ENCODE results near the gene RYR1. TPM values are rescaled to one million over a fixed set of nuclear protein-coding genes. Genes with fewer than 3 reads are reported as not detected.

RYR1 gene
- total RNA-seq, 2 experiments from 2014 or later, result 0.54 to 1.4 TPM

DNA sequence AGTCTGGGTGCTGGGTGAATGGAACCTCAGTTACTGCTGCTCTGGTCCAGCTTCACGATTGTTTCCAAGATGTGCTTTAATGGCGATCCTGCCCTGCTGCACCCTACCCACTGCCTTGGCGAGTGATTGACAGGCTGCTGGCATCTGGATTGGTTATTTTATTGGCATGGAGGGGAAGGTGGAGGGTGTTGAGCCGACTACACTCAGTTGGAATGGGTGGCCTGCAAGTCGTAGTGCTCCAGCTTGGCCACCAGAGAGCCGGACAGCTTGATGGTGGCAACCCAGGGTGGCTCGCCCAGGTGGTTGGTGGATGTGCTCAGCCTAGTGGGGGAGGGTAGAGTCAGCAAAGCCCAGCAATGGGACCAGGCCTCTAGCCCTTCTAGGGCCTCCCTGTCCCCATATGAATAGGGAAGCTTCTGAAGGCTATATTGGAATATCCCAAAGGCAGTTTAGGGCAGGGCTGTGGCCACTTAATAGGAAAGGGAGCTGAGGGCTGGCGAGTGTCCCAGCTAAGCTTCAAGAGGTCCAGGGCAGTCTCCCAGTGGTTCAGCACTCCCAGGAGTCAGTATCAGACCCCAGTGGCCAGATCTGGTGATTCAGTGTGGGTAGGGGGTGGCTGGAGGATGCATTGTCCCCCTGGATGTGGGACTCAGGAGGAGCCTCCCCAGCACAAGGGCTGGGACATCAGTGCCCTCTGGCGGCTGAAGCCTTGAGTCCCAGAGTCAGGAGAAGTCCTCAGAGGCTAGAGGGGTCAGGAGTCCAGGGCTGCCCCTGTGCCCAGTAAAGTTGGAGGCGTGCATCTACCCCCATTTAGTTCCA is 49.1 kb upstream of the RYR1 start:
- POLR2A ChIA-PET, result no interaction called here
- DNase-seq (ENCODE audit: low spot score), result peak; percentile 25
- H2AFZ ChIP-seq (ENCODE audit: low read length), result no peak overlapping the region
- H3K9me2 ChIP-seq (ENCODE audit: insufficient read depth, low read length), result no peaks in the 10 kb centered on the region
- H3K36me3 ChIP-seq (ENCODE audit: insufficient read depth, low read length), result peaks cover 49% of the 10 kb centered on the region
- no peaks in the 10 kb centered on the region for H3K9me3 ChIP-seq (ENCODE audit: low read length)
- H4K20me1 ChIP-seq (ENCODE audit: insufficient read depth, low read length), result no peaks in the 10 kb centered on the region
- TF ChIP-seq EZH2phosphoT487 (IDR thresholded peaks at IDR 0.05; ENCODE audit: borderline replicate concordance, low read depth, low read length), result no peak
- TF ChIP-seq, protein P1, sequence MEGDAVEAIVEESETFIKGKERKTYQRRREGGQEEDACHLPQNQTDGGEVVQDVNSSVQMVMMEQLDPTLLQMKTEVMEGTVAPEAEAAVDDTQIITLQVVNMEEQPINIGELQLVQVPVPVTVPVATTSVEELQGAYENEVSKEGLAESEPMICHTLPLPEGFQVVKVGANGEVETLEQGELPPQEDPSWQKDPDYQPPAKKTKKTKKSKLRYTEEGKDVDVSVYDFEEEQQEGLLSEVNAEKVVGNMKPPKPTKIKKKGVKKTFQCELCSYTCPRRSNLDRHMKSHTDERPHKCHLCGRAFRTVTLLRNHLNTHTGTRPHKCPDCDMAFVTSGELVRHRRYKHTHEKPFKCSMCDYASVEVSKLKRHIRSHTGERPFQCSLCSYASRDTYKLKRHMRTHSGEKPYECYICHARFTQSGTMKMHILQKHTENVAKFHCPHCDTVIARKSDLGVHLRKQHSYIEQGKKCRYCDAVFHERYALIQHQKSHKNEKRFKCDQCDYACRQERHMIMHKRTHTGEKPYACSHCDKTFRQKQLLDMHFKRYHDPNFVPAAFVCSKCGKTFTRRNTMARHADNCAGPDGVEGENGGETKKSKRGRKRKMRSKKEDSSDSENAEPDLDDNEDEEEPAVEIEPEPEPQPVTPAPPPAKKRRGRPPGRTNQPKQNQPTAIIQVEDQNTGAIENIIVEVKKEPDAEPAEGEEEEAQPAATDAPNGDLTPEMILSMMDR (conservative IDR thresholded peaks at IDR 0.05; ENCODE audit: low read length), result peak; percentile 65
- no peak overlapping the region for H3K27ac ChIP-seq (ENCODE audit: low read depth, low read length, poor library complexity, severe bottlenecking)
- CTCF ChIA-PET (ENCODE audit: unreplicated experiment), result interaction anchor here (0.6 kb wide), 1 partner anchor 176 kb away, joined by 4 read pairs; no protein-coding TSS in a partner anchor
- intact Hi-C loops (cut with micrococcal nuclease; ENCODE audit: unreplicated experiment), result no loop called here
- peaks cover 9% of the 10 kb centered on the region for H3K4me1 ChIP-seq (ENCODE audit: insufficient read depth, low read length, poor library complexity, severe bottlenecking)
- BruUV-seq (replicated peaks), result no TSS peak
- H3K79me2 ChIP-seq (ENCODE audit: insufficient read depth, low read depth, low read length), result no peaks in the 10 kb centered on the region
- H3K4me2 ChIP-seq (ENCODE audit: low read length), result no peak overlapping the region
- no peak overlapping the region for H3K4me3 ChIP-seq (ENCODE audit: low read depth, low read length, poor library complexity, severe bottlenecking)

DNA sequence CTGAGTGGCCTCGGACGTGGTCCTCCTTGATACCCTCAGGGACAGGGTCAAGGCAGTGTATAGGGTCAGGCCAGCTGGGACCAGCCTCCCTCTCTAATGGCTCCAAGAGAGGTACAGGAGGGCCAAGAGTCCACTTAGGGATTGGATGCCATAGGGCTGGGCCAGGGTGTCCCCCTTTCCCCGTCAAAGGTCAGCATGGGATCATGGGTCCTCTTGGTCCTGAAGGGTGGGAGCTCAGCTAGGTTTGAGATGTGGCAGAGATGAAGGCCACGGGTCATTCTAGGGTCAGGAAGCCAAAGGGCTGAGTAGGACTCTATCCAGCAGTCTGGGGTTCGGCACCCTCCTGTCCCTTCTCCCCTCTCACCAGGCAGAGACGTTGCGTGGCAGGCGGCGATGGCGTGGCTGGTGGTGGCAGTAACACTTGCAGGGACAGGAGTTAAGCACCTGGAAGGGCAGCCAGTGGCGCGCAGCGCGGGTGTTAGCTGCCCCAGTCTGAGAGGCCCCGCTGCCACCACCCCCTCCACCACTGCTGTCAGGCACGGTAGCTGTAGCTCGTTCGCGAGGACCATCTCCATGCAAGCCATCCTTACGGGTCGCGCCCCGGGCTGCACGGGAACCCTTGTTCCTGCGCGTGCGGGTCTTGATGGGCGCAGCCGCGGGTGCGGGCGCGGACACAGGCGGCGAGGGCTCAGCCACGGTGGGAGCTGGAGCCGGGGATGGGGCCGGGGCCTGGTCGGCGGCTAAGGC is 48.3 kb upstream of the RYR1 start:
- TF ChIP-seq, protein P1 (conservative IDR thresholded peaks at IDR 0.05; ENCODE audit: low read length), result no peak; the same call in none of the 2 replicates
- no peak for TF ChIP-seq EZH2phosphoT487 (IDR thresholded peaks at IDR 0.05; ENCODE audit: borderline replicate concordance, low read depth, low read length)
- no peaks in the 10 kb centered on the region for H4K20me1 ChIP-seq (ENCODE audit: insufficient read depth, low read length)
- no peak overlapping the region for H3K4me3 ChIP-seq (ENCODE audit: low read depth, low read length, poor library complexity, severe bottlenecking)
- H3K9me3 ChIP-seq (ENCODE audit: low read length), result no peaks in the 10 kb centered on the region
- H3K36me3 ChIP-seq (ENCODE audit: insufficient read depth, low read length), result peaks cover 40% of the 10 kb centered on the region
- no peak overlapping the region for H2AFZ ChIP-seq (ENCODE audit: low read length)
- H3K79me2 ChIP-seq (ENCODE audit: insufficient read depth, low read depth, low read length), result no peaks in the 10 kb centered on the region
- intact Hi-C loops (cut with micrococcal nuclease; ENCODE audit: unreplicated experiment), result no loop called here
- H3K4me1 ChIP-seq (ENCODE audit: insufficient read depth, low read length, poor library complexity, severe bottlenecking), result peaks cover 9% of the 10 kb centered on the region
- no peak overlapping the region for H3K27ac ChIP-seq (ENCODE audit: low read depth, low read length, poor library complexity, severe bottlenecking)
- POLR2A ChIA-PET, result no interaction called here
- CTCF ChIA-PET (ENCODE audit: unreplicated experiment), result no interaction called here
- no TSS peak for BruUV-seq (replicated peaks)
- no peaks in the 10 kb centered on the region for H3K9me2 ChIP-seq (ENCODE audit: insufficient read depth, low read length)
- H3K4me2 ChIP-seq (ENCODE audit: low read length), result no peak overlapping the region
- DNase-seq (ENCODE audit: low spot score), result no peak

Data from OCI-LY7 (cell line).